Fibroblast of mammary gland (primary cell): ENCODE data around the gene NUP214.

Source experiments
- DNase-seq: peaks from one replicate; pipeline ENCODE4 v3.0.0-alpha.2; 2010; ENCODE audit warnings: low read depth
- H3K4me3 ChIP-seq: 2 replicates; pipeline ENCODE4 v1.5.1; 2011; ENCODE audit warnings: low read depth, mild to moderate bottlenecking, low read length, moderate library complexity; ENCODE audit not compliant: control insufficient read depth
- TF ChIP-seq, protein P1 (sequence below): conservative IDR thresholded peaks from 2 replicates; pipeline ENCODE4 v1.5.1; 2011; ENCODE audit warnings: low read depth, low read length, inconsistent platforms; ENCODE audit not compliant: control insufficient read depth, insufficient read depth

NUP214 gene

DNA sequence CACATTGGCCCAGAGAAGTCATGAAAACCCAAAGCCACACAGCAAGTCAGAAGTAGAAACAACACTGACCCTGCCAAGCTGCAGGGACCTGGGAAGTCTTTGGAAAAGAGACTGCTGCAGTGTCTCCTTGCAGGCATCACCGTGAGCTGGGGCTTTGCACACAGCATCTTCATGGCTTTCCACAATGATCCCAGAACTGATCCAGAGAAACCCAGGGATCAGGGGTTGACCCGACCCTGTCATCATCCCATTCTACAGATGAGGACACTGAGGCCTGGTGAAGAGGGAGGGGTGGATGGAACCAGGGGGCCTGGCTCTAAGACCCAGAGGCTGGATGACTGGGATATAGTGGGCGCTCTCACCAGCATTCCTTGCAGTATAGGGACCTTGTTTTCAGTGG is 155.3 kb downstream of the NUP214 start:
- TF ChIP-seq, protein P1, sequence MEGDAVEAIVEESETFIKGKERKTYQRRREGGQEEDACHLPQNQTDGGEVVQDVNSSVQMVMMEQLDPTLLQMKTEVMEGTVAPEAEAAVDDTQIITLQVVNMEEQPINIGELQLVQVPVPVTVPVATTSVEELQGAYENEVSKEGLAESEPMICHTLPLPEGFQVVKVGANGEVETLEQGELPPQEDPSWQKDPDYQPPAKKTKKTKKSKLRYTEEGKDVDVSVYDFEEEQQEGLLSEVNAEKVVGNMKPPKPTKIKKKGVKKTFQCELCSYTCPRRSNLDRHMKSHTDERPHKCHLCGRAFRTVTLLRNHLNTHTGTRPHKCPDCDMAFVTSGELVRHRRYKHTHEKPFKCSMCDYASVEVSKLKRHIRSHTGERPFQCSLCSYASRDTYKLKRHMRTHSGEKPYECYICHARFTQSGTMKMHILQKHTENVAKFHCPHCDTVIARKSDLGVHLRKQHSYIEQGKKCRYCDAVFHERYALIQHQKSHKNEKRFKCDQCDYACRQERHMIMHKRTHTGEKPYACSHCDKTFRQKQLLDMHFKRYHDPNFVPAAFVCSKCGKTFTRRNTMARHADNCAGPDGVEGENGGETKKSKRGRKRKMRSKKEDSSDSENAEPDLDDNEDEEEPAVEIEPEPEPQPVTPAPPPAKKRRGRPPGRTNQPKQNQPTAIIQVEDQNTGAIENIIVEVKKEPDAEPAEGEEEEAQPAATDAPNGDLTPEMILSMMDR: no peak
- DNase-seq: no peak
- H3K4me3 ChIP-seq: no peak overlapping the region

GRCh38 chr9:131281119-131281965 is 156.0 kb downstream of the NUP214 start:
- DNase-seq: no peak
- TF ChIP-seq, protein P1: no peak
- no peak overlapping the region for H3K4me3 ChIP-seq

DNA sequence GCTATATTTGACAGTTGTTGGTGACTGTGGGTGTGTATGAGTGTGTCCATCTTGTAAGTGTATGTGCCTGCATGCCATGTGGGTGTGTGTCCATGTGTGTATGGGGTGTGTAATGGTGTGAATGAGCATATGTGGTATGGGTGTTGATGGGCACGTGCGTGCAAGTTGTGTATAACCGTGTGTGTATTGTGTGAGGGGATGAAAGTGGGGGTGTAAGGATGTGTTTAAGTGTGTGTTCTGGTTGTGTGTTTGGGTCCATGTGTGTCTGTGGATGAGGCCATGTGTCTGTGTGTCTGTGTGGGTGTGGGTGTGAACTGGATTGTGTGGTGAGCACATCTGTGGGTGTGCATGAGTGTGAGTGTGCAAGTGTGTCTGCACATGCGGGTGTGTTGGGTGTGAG is 156.8 kb downstream of the NUP214 start:
- TF ChIP-seq, protein P1: no peak
- H3K4me3 ChIP-seq: no peak overlapping the region
- no peak for DNase-seq

GRCh38 chr9:131282688-131283422 is 157.5 kb downstream of the NUP214 start:
- no peak for DNase-seq
- TF ChIP-seq, protein P1: no peak
- H3K4me3 ChIP-seq: no peak overlapping the region
